ENCODE data around the gene ACTR3C.
"Not testable (repeated sequence)": the region's sequence is repeated elsewhere in the genome, so short reads cannot be mapped to it uniquely, and the experiment has no call there.

ACTR3C gene

GRCh38 chr7:150312649-150313366, 10.5 kb downstream of the ACTR3C start:
- not testable (repeated sequence) for DNase-seq (ENCODE audit: low spot score)

DNA sequence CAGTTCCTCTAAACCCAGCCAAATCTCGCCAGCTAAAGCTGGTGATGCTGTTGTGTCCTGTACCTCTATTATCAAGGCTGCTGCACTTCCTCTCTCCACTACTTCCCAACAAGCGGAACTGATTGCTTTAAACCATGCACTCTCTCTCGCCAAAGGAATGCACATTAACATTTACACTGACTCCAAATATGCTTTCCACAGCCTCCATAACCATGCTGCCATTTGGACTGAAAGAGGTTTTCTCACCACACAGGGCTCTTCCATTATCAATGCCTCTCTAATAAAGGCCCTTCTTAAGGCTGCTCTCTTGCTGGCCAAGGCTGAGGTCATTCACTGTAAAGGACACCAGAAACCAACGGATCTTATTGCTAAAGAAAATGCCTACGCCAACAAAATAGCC, 11.6 kb downstream of the ACTR3C start:
- no peak for DNase-seq (ENCODE audit: low spot score)

DNA sequence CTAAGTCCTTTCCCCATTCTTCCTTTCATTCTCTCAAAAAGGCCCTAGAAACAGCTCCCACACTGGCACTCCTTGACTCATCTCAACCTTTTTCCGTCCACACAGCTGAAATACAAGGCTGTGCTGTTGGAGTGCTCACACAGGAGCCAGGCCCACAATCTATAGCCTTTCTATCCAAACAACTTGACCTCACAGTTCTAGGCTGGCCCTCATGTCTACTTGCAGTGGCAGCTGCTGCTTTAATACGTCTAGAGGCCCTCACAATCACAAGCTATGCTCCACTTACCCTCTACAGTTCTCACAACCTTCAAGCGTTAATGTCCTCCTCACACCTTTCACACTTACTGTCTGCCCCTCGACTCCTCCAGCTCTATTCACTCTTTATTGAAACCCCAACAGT, 12.2 kb downstream of the ACTR3C start:
- DNase-seq (ENCODE audit: low spot score) = no peak

GRCh38 chr7:150308575-150308974, 14.8 kb downstream of the ACTR3C start:
- DNase-seq (ENCODE audit: low spot score) = no peak

- DNase-seq (ENCODE audit: low spot score) = no peak
Observed at GRCh38 chr7:150307904-150308303, 15.4 kb downstream of the ACTR3C start.

GRCh38 chr7:150307129-150307528, 16.2 kb downstream of the ACTR3C start:
- DNase-seq (ENCODE audit: low spot score) = no peak

GRCh38 chr7:150306377-150306776, 17.0 kb downstream of the ACTR3C start:
- DNase-seq (ENCODE audit: low spot score) = not testable (repeated sequence)

DNA sequence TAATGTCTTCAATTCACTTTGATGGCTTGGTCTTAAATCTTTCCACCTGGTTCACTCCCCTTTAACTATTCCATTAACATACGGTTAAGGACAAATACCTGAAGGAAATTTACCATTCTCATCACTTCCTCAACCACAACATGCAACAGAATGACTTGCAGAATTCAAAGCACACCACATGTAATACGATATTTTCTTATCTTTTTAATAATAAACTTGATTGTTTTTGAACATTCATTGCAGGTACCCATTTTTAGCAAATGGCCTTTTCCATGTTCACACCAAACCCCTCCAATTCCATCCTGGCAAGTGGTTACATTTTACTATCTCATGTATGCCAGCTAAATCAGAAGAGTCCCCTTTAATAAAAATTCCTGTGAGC, 17.5 kb downstream of the ACTR3C start:
- not testable (repeated sequence) for DNase-seq (ENCODE audit: low spot score)

DNA sequence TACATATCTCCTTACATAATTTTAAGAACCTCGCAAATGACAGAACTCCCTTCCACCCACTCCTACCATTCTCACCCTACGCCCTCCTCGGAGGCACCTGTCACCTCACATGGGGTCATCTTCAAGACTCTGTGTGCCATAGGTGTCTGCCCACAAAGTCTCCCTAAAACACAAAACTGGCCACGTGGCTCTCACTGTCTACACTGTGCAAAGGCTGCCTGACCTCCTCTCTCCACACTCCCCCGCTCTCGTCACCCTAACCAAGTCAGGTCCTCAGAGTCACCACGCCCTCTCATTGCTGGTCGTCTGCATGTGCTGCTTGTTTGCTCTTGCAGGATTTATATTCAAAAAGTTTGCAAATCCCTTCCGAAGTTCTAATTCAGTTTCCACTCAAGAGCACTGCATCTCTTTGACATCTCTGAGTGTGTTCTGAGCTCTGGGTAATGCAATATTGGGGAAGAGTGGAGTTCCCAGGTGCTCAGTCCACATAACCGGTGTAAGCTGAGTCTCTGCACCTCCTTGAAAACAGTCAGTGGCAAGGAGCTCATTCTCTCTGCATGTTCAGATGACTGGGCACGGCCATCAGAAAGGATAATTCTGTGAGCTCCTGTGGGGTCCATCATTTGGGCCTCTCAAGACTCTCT, 18.0 kb downstream of the ACTR3C start:
- not testable (repeated sequence) for DNase-seq (ENCODE audit: low spot score)

- DNase-seq (ENCODE audit: low spot score) = not testable (repeated sequence)
Observed at GRCh38 chr7:150304499-150305258, 18.7 kb downstream of the ACTR3C start.

GRCh38 chr7:150302908-150303310, 20.4 kb downstream of the ACTR3C start:
- not testable (repeated sequence) for DNase-seq (ENCODE audit: low spot score)

- DNase-seq (ENCODE audit: low spot score) = not testable (repeated sequence)
Observed at GRCh38 chr7:150297978-150298377, 25.4 kb downstream of the ACTR3C start.

DNA sequence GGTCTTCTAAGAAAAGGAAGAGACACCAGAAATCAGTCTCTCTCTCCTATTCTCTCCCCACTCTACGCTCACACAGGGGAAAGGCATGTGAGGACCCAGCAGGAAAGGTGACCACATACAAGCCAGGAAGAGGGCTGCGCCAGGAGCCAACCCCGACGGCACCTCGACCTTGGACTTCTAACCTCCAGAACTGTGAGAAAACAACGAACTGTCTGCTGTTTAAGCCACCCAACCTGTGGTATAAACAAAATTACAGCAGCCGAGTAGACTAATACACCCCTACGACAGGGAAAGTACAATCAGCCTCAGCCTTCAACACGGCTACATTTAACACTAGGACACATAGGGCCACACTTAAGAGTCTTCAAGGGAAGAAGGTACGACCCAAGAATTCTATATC, 26.5 kb downstream of the ACTR3C start:
- DNase-seq (ENCODE audit: low spot score) = not testable (repeated sequence)

DNA sequence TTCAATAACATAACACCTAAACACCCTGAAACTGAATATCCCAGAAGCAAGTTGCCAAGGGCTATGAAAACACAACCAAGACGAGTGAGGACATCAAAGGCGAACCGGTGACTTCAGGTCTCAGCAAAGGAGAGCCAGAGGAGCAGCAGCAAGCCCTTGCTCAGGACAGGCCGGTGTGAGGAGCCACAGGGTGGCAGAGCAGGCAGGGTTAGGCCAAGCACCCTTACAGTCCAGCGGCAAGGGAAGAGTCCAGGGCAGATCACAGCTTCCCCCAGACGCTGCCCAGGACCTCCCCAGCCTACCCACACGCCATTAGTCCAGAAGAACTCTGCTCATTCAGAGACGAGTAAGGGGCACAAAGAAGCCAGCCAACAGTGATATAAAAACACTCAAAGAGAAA, 27.7 kb downstream of the ACTR3C start:
- not testable (repeated sequence) for DNase-seq (ENCODE audit: low spot score)

DNA sequence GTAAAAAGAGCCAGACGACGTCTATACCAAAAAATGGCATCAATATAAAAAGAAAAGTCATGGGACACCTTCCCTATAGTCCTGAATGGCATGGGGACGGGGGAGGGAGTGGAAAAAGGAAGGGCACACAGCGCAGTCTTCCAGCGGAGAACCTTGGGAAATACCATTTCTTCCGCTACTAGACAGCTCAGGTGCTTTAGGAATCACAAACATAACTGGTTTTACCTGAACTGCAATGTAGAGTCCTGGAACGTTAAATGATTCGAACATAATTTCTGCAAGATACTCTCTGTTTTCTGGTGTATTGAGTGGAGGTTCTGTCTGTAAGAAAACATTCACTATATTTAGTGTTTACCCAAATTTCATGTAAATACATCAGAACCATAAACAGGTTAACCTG, 28.3 kb downstream of the ACTR3C start:
- not testable (repeated sequence) for DNase-seq (ENCODE audit: low spot score)

DNA sequence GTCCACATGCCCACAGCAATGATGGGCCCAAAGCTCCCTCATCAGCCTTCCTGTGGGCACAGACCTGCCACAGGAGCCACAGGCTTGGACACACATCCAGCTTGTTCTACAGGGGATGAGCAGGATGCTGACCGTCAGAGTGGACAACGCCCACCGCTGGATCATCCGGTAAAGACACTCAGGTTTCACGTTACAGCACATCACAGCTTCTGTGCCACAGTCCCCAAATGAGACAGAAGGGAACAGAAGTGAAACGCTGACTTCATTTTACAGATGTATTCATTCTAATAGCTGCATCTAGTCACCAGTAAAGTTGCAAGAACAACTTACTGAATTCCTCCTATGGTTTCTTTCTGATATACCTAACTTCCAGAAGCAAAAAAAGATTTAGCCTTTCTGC, 33.0 kb downstream of the ACTR3C start:
- not testable (repeated sequence) for DNase-seq (ENCODE audit: low spot score)

GRCh38 chr7:150288816-150289215, 34.5 kb downstream of the ACTR3C start:
- not testable (repeated sequence) for DNase-seq (ENCODE audit: low spot score)

- not testable (repeated sequence) for DNase-seq (ENCODE audit: low spot score)
Observed at GRCh38 chr7:150287815-150288214, 35.5 kb downstream of the ACTR3C start.

DNA sequence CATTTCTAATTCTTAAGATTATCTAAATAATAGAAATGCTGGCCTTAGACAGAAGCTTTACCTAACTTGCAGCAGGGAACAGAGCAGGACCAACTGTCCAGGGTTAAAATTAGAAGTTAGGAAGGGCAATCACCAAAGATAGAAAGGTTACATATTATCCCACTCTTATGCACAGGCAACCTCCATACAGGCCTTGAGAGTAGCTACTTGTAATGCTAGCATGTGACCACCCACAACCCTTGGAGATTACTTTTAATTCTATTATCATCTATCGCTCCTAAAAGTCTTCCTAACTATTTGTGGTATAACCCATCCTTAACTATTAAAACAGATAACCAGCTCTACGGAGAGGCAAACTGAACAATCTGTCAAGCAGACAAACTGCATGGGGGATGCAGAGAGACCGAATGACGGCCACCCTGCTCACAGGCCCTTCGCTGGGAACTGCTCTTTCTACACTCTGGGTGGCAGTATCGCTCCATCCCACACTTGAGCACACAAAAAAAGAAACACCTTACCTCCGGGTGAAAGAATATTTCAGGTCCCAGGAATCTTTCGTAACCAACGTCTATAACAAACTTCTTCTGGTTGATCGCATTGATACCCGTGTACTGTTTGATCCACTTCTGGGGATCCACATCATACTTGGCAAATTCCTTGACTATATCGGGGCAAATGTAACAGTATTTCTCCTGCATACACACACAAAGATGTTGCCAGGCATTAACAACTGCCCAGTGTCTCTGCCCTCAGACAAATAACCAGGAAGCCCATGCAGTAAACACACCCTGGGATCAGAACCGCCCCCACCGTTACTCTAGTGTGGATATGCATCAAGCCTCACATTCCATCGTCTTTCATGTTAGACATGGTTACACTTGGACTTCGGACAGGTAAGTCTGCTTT, 37.2 kb downstream of the ACTR3C start:
- peak; percentile 7 for DNase-seq (ENCODE audit: low spot score)

DNA sequence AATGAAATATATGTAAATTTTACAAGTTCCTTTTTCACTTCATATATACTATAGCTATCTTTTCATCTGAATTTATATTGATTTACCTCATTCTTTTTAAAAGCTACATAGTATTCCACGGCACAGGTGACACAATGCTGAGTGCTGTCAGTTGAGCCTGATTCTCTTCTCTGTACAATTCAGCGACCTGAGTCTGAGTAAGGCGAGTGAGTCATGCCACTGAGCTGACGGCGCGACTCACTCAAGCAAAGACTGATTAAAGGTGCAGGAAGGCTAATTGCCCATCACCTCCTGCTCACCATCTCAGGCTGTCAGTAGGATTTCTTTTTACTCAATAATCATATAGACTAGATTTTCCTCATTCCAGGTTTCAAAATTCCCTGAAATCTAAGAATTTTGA, 39.7 kb downstream of the ACTR3C start:
- DNase-seq (ENCODE audit: low spot score) = not testable (repeated sequence)

DNA sequence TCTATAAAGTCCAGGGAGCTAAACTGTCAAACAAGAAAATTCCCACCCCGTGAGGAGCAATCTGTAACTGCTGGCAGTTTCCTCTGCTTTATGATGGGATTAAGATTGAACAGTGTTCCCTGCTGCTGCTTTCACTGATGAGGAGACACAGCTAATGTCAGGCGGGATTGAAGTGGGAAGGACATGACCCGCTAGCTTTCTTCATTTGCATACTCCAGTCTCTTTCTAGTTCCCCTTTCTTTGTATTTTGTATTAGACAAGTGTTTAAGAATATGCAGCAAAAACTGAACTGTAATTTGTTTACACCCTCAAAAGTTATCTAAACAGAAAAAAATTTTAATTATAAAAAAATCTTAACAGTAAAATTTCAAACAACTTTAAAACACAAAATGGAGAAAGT, 40.2 kb downstream of the ACTR3C start:
- DNase-seq (ENCODE audit: low spot score) = not testable (repeated sequence)

Data from pons (tissue), 1 donor.